Glomerular endothelial cell (primary cell): ENCODE measurements around the gene STK17B. TPM values are rescaled to one million over a fixed set of nuclear protein-coding genes. Genes with fewer than 3 reads are reported as not detected.

Experiments
- DNase-seq: peaks from one replicate; pipeline ENCODE4 v3.0.0-alpha.2; 2011; ENCODE audit warnings: low read depth, low spot score; ENCODE audit errors: extremely low read depth
- total RNA-seq: library from RNA; depleted of rRNA; stranded (reverse); fragments of >200 nt; gene quantifications from 2 replicates; pipeline ENCODE4 v1.2.3, GENCODE V29; 2015

Gene STK17B
- total RNA-seq, 1 donor from 2014 or later, result 9.2 TPM

DNA sequence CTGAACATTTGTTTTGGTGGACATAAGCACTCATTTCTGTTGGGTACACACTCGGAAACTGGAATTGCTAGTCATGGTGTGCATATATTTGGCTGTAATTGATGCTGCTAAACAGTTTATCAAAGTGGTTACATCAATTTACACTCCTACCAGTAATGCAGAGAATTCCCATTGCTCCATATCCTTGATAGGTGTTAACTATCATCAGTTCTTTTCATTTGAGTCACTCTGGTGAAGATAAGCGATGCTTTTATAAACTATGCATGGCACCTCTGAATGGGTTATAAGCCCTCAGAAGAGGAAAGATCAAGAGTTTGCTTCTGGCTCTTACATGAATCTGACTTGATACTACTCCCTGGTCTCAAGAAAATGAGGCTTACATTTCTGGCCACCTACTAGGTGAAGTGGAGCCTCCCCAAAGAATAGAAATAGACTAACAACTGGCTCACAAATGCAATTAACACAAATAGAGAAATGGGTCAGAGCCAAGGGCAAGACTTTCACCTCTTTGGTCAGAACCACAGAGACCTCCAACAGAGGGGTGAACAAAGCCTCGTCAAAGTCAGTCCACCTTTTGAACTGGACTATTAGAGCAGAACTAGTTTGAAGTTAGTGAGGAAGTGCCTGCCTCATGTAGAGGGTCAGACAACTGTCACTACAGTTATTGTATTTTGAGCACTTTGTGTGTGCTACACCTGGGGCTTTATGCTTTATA lies 15.0 kb upstream of the STK17B start:
- no peak for DNase-seq

DNA sequence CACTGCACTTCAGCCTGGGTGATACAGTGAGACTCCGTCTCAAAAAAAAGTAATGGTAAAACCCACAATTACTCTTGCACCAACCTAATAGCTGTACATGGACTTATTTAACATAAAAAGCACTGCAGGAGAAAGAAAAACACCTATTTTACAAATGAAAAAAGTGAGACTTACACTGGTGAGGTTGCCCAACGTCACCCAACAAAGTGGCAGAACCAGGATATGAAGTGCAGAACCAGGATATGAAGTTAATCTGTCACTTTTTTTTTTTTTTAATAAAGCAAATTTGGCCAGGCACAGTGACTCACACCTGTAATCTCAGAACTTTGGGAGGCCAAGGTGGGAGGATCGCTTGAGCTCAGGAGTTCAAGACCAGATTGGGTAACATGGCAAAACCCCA lies 13.5 kb upstream of the STK17B start:
- DNase-seq, result no peak

DNA sequence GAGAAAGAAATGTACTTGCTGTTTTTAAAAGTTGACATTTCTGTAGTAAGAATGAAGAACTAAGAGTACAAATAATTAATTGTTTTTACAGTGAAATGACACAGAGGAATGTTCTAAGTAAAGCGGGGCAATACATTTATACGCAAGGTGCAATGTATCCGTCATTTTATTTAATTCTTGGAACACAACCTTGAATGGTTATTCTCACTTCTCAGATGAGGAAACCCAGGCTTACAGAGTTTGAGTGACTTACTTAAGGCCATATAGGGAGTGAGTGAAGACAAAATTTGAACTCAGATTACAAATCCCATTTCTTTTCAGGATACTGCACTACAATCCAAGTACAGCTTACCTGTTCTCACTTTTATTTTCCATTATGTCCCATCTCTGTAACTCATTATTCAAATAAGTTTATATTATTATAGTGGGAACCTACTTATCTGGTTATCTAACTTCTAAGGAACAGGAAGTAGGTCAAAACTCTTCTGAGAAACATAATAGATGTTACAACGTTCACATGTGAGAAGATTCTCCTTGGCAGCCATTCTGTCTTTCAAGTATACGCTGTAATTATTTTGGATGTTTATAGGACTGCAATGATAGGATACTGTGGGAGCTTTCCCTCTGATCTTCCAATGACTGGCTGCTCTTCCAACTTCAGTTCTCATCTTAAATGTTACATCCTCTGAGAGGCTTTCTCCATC lies 12.3 kb upstream of the STK17B start:
- no peak for DNase-seq

DNA sequence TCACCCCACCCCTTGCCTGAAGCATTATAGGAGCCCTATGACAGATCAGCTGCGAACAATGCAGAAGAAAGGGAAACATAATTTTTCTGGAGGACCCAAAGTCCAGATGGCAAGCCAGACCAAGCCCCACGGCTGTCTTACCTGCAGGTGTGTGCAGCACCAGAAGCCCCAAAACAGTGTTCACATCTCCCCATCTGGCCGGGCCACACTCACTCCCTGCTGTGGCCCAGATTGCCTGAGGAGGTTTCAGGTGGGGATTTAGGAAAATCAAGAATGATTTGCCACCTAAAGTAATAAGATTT lies 11.7 kb upstream of the STK17B start:
- no peak for DNase-seq

DNA sequence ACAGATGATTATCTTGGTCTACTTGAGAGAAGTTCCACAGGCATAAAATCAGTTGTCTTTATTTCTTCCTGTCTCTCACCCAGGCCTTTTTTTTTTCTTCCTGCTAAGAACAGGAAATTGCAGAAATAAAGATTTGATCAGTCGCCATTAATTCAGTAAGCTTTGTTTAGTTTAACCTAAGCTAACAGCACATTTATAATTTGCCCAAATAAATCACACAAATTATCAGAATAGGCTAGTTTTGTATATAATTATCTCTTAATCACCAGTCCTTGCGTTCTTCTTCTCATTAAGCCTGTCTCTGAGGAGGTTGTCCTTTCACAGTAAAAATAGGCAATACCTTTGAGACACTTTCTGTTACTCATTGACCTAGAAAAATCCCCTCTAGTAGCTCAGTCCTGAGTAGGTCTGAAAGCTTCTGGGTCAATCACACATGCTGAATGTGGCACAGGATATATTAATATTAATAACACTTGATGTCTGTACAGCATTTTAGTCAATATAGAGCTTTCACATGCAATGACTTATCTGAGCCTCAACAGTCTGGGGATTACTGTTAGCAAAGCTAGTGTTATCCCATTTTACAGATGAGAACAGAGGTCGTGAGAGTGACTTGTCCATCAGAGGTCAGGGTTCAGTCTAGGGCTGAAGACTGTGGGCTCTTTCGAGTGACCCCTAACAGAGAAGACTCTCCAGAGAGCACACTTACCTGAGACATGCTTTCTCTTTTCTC lies 11.2 kb upstream of the STK17B start:
- no peak for DNase-seq

DNA sequence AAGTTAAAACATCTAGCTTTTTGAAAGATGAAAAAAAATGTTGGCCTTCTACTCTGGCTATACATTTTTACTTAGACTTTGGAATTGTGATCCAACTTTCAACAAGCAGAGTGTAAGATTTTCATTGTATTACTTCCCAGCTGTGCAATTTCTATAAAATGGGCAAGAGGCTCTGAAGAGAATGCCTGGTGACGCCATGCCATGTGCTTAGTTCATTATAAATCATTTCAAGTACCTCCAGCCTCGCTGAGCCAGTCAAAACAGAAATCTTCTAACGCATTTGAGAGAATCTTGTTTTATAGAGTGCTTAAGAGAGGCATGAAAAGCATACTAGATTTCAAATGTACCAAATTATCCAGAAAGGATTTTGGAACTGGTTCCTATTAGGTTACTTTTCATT lies 10.1 kb upstream of the STK17B start:
- DNase-seq, result no peak

DNA sequence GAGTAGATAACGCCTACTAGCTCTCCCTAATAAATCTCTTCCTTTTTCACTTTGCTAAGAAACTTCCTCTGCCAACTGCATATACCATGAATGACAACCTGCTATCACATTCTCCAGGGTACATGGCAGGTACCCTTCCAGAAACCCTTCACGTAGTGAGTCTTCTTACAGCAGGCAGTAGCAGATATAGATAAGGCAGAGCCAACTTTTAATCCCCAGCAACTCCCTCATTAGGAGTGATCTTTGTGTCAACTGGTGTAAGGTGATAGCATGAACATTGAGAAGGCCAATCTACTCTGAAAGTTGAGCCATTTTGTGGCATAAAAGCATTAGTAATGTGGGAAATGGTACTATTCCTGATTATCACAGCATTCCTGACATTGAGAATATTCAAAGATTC lies 5.7 kb upstream of the STK17B start:
- DNase-seq, result no peak

DNA sequence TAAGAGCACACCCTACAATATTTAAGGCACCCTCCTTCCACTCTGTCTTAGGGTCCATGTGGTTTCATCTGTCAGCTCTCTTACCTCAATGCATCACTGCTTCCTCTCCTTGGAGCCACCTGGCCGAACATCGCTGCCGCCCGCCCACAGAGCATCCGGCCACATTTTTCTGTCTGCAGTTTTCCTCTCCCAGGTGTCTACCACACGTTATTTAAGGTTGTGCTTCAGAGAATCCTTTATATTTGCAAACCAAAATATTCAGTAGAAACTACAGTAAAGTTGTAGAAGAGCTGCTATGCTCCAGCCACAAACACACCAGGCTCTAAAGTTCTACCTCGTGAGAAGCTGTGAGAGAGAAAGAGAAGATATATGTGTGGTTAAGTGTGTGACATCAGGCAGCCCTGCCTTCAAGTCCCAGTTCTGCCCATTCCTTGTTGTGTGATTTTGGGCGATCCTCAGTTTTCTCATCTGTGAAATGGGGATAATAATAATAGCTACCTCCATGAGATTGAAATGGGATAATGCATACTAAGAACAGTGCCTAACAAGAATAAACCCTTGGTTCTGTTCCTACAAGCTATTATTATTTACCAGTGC lies 4.9 kb upstream of the STK17B start:
- DNase-seq, result no peak

DNA sequence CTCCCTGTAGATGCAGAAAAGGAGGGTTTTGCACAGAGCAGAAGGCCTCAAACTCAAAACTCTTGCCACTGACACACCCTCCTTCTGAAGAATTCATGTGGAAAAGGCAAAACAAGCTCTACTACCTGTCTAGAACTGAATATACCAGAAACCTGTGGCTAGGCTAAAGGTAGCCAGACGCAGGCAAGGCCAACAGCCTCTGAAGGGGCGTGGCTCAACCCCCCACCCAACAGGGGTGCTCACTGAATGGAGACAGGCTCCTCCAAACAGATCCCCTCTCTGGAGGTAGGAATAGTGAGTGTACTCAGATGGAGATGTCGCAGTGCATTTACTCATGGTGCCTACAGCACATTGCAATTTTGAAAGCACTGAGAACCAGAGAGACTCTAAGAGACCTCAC lies 3.0 kb upstream of the STK17B start:
- DNase-seq, result no peak

DNA sequence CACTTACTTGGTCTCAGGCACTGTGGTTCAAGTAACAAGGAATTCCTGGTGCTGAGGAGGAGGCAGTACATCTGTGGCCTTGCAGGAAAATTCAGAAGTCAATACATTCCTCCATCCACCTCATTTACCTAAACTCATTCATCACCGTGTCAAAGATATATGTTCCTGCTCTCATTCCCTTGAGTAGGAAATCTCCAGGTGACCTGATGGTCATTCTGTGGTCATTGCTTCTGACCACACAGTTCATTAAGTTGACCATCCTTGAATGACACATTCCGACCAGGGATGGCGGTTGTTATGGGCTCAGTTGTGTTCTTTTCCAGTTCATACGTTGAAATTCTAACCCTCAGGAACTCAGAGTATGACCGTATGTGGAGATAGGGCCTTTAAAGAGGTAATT lies 2.1 kb upstream of the STK17B start:
- DNase-seq, result no peak

DNA sequence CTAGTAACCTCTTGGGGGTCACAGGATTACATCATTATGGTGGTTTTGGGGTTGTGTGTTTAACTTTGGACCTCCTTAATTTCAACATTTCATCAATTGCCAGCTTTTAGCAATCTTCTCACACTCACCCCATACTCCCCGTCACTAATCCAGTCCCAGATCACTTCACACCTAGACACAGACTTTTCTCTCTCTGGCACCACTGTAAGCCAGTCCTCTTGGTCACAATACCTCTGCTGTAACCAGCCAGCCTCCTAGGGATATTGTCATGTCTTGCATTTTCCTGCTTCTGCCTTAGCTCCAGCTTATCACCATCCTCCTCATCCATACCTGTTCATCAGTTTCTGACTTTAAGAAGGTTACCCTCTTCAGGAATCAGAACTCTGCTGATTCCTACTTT lies 1.6 kb upstream of the STK17B start:
- DNase-seq, result no peak

DNA sequence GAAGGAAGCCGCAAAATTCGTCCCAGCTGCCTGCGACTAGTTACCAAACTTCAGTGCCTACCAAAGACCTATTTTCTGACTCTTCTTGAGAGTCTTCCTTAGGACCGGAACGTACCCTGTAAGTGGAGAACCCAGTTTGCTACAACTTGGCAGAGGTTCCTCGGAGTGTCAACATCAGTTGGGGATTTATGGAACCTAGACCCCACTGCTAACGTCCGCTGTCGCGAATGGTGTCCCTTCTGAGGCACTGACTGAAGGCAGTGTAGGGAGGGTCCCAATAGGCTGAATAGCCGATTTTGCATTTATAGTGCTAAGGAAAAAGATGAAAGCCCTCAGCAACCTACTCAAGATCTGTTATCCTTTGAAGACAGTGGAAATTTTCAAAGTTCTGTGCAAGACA lies 568 bp upstream of the STK17B start:
- DNase-seq, result no peak

DNA sequence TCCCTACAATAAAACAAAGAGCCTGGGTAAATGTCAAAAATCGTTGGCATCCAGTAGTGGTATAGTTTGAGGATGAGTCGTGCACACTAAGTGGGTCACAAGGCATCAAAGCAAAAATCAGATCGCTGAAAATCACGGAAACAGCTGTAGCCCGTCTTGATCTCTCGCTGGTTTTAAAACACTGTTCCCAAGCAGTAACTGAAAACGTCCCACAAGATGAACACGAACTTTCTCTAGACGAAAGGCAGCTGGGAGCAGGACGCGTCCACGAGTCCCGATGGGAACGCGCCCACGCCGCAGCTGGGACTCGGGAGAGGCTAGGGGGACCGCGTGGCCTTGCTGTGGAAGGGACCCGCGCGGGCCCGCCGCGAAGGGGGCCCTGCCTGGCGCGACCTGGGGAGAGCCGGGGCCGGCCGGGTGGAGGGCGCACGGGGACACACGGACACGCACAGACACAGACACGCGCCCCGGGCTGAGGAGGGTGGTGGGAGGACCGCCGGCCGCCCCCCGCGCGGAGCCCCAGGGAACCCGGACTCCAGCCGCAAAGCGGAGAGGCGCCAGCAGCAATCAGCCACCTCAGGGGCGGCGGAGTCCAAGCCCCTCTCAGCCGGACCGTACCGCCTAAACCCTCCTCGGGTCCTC lies 651 bp downstream of the STK17B start:
- no peak for DNase-seq

DNA sequence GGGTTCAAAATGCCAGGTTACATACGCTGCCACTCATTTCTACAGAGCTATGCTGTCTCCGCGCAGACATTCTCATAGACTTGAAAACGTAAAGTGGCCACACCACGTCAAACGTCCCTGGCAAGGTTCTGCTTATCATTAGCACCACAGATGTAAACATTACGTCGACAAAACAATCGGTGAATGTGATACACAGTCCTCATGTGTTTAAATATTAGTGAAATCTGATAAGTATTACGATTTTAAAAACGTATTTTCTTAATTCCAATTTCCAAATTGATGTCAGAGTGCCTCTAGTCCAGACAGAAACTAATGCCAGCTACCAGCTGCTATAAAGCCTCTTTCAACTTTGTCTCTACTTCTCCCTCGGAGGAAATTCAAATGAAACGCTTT lies 1.2 kb downstream of the STK17B start:
- DNase-seq, result peak; percentile 39

DNA sequence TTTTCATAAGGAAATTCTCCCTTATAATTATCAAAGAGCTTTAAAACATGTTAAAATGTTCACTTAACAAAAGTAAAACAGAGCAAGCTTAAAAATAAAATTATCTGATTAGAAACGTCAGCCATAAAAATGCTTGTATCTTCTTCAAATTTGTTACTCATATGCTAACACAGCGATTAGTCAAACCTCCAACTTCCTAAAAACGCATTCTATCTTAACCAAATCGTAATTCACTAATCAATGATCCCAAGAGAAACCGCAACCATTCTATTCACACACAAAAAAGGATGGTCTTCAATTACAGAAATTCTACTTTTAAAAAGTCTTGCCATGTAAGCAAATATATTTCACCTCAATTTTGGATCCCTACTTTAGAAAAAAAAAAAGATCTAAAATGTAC lies 1.9 kb downstream of the STK17B start:
- DNase-seq, result no peak

DNA sequence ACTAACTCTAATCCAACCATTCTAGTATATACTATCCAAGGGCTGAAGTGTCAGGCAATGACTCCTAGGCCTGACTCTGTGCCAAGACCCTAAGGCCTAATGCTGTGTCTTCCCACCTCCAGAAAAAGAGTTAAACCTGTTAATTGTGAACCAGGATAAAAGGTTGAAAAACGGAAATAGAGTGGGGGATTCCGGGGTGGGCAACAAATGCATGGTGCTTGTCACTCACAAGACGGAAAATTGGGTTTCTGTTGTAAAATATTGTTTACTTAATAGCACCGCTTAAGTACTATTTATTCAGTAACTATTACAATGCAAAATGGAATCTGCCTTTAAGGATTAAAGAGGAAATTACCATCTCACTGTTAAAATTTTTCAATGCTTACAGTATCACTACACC lies 3.2 kb downstream of the STK17B start:
- no peak for DNase-seq

DNA sequence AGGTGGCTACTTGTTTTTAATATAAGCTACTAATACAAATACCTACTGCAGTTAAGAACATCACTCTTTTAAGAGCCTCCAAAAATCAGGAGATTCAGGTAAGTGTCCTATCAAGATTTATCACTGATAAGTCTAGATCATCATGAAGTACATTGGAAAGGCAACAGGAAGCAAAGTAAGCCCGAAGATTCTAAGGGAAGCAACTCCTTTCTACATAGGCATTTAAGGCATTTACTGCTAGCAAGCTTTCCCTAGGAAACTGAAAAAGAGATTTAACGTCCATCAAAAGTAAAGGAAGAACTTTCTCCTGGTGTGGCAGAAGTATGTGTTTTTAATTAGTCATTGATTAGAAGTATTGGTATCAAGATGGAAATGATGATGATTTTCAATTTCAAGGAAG lies 3.7 kb downstream of the STK17B start:
- DNase-seq, result no peak

DNA sequence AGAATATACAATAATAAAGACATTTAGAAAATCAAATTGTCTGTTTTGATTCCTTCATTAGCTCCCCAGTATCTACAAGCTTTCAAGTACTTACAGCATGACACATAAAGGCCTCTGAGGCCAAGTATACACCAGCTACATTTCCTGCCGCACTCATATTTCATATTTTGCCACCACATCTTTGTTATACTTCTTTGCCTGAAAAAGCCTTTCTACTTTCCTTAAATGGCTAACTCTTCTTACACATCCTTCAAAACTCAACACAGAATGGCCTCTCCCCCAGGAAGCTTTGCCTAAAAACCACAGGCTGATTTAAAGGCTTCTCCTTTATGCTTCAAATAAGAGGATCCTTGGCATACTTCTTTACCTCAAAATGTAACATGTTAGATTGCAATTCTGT lies 4.5 kb downstream of the STK17B start:
- DNase-seq, result no peak

DNA sequence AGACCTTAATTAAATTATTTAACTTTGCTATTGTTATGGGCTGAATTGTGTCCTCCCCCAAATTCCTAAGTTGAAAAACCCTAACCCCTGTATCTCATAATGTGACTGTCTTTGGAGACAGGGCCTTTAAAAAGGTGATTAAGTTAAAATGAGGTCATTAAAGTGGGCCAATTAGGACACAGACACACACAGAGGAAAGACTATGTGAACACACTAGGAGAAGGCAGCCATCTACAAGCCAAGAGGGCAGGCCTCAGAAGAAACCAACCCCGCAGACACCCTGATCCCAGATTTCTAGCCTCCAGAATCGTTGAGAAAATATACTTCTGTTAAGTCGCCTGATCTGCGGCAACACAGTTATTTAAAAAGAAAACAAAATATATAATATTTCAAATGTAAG lies 6.4 kb downstream of the STK17B start:
- no peak for DNase-seq

DNA sequence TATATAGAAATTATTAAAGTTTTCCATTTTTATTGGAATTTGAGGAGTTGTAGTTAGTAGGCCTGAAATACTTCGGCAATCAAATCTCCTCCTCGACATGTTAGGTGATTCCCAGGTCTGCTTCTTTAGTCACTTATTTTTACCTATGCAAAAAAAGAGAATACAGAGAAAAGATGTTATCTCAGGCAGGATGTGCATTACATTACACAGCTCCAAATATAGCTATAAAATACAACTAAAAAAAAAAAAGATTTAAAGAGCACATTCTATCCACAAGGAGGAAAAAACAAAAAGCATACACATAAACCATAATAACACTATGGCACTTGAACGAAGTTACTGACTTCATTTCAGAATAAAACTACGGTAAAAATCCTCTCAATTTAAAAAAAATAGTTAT lies 8.1 kb downstream of the STK17B start:
- DNase-seq, result no peak

DNA sequence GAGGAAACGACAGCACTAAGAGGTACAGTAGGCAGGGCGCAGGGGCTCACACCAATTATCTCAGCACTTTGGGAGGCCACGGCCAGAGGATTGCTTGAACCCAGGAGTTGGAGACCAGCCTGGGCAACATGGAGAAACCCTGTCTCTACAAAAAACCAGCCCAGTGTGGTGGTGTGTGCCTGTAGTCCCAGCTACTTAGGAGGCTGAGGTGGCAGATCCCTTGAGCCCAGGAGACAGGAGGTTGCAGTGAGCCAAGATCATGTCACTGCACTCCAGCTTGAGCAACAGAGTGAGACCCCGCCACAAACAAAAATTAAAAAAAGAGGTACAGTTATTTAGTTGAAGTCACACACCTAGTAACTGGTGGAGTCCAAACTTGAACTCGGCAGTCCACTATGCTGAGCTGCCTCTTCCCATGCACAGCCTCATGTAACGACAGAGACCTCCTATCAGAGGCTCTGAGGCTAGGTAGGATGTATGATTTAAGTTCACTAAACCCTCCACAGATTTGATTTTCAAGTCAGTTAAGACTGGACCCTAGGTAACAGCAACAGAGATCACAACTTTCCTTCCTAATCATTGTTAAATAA lies 8.7 kb downstream of the STK17B start:
- no peak for DNase-seq
